Stimulated activated CD8-positive, alpha-beta memory T cell treated with anti-CD3 and anti-CD28 coated beads, Interleukin-4, amount 100 ng/mL, for 4 hours (primary cell): ENCODE data around the gene XPO5.
"Not testable (repeated sequence)": the region's sequence is repeated elsewhere in the genome, so short reads cannot be mapped to it uniquely, and the experiment has no call there.

ENCODE experiments used
- DNase-seq, 2 donors: peaks; one replicate each; pipeline ENCODE4 v3.0.0-alpha.2; 2020; ENCODE audit warnings: low read depth in 2 of 2, low spot score in 1 of 2

Gene XPO5

GRCh38 chr6:43498291-43498690 lies 77.5 kb downstream of the XPO5 start:
- not testable (repeated sequence) for DNase-seq

- no peak for DNase-seq
Measured at GRCh38 chr6:43497689-43498088, 78.1 kb downstream of the XPO5 start.

GRCh38 chr6:43497129-43497396 lies 78.8 kb downstream of the XPO5 start:
- no peak for DNase-seq

- no peak for DNase-seq
Measured at GRCh38 chr6:43496370-43497128, 79.3 kb downstream of the XPO5 start.

GRCh38 chr6:43495409-43495941 lies 80.4 kb downstream of the XPO5 start:
- DNase-seq = no peak

GRCh38 chr6:43494766-43495165 lies 81.1 kb downstream of the XPO5 start:
- DNase-seq = no peak

GRCh38 chr6:43494321-43494720 lies 81.5 kb downstream of the XPO5 start:
- no peak for DNase-seq

- DNase-seq = no peak
Measured at GRCh38 chr6:43493833-43494232, 82.0 kb downstream of the XPO5 start.

- DNase-seq = no peak
Measured at GRCh38 chr6:43493230-43493629, 82.6 kb downstream of the XPO5 start.

- no peak for DNase-seq
Measured at GRCh38 chr6:43492673-43493072, 83.2 kb downstream of the XPO5 start.

- DNase-seq = no peak
Measured at GRCh38 chr6:43491750-43492661, 83.8 kb downstream of the XPO5 start.

GRCh38 chr6:43490523-43490939 lies 85.3 kb downstream of the XPO5 start:
- DNase-seq = no peak

GRCh38 chr6:43489277-43490072 lies 86.4 kb downstream of the XPO5 start:
- no peak for DNase-seq

- no peak for DNase-seq
Measured at GRCh38 chr6:43488667-43489276, 87.1 kb downstream of the XPO5 start.

GRCh38 chr6:43481591-43482236 lies 94.1 kb downstream of the XPO5 start:
- no peak for DNase-seq

GRCh38 chr6:43481075-43481474 lies 94.8 kb downstream of the XPO5 start:
- DNase-seq = no peak

GRCh38 chr6:43478008-43478372 lies 97.8 kb downstream of the XPO5 start:
- DNase-seq = no peak

- DNase-seq = peak; percentile 93 to 98
Measured at GRCh38 chr6:43477235-43478007, 98.4 kb downstream of the XPO5 start, which contains the start of gene TJAP1. Gene TJAP1 (plus strand): TSS chr6:43477570. CDS start chr6:43499002, 21,432 bp downstream.

GRCh38 chr6:43476746-43477145 lies 99.1 kb downstream of the XPO5 start:
- DNase-seq = no peak

GRCh38 chr6:43475516-43475915 lies 100.3 kb downstream of the XPO5 start:
- DNase-seq = no peak
